ENCODE results near the gene RTEL1.

GRCh38 chr20:63745424-63745805, 87.3 kb downstream of the RTEL1 start:
- TF ChIP-seq CTCF (IDR thresholded peaks at IDR 0.05), result no peak
- TF ChIP-seq POLR2A (IDR thresholded peaks at IDR 0.05), result no peak
- TF ChIP-seq EP300 (IDR thresholded peaks at IDR 0.05), result no peak

All from tibial nerve (tissue), 4 donors.